HG03097 (cell line): Measurements from ENCODE around the gene RPN2.

Experiments
- ATAC-seq: cut with Tn5 transposase; IDR thresholded peaks from one replicate; pipeline ENCODE4 v1.9.1; 2021; ENCODE audit not compliant: unreplicated experiment, low FRiP score

RPN2 gene

GRCh38 chr20:37209193-37209592 lies 30.1 kb downstream of the RPN2 start:
- no peak for ATAC-seq

GRCh38 chr20:37209661-37210314 lies 30.7 kb downstream of the RPN2 start:
- ATAC-seq = no peak

GRCh38 chr20:37218441-37218840 lies 39.3 kb downstream of the RPN2 start:
- no peak for ATAC-seq

DNA sequence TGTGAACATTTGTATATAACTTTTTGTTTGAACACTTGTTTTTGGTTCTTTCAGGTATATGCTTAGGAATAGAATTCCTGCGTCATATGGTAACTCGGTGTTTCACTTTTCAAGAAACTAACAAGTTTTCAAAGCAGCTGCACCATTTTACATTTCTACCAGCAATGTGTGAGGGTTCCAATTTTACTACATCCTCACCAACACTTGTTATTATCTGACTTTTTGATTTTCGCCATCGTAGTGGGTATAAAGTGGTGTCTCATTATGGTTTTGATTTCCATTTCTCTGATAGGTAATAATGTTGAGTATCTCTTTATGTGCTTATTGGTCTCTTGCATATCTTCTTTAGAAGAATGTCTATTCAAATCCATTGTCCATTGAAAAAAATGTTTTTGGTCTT lies 39.8 kb downstream of the RPN2 start:
- ATAC-seq = no peak

- no peak for ATAC-seq
Observed at GRCh38 chr20:37219751-37220668, 40.9 kb downstream of the RPN2 start.

GRCh38 chr20:37220731-37221130 lies 41.6 kb downstream of the RPN2 start:
- ATAC-seq = no peak

DNA sequence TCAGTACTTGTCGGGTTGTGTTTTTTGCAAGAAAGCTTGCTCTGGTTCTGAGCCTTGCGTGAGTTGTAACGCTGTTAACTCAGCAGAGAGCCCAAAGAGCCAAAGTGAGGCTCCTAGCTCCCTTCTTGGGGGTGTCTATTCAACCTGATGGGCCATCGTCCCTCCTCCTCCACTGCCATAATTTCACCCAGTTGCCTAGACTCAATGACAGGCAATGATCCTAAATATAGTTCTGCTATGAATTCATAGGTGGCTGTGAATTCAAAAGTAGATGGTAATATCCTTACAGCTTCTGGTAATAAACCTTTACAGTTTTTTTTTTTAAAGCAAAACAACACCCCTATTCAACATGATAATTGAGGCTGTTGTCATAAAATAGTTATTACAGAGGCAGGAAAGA lies 43.0 kb downstream of the RPN2 start:
- no peak for ATAC-seq

- no peak for ATAC-seq
Observed at GRCh38 chr20:37223053-37223452, 43.9 kb downstream of the RPN2 start.

DNA sequence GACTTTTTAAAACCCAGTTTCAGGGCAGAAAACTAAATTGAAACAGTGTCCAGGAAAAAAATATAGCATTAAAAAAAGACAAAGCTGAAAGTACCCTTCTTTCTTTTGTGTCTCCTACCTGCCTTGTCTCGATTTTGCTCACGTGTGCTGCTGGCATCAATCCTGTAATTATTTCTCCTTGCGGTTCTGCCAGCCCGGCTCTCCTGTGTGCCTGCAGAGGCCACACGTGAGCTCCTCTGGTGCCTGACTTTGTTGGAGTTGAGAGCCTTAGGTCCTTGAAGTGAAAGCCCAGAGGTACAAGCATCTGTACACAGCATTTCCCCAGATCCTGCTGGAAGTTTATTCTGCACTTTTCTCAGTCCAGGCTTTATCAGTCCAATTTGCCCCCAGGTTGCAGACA lies 46.0 kb downstream of the RPN2 start:
- no peak for ATAC-seq

DNA sequence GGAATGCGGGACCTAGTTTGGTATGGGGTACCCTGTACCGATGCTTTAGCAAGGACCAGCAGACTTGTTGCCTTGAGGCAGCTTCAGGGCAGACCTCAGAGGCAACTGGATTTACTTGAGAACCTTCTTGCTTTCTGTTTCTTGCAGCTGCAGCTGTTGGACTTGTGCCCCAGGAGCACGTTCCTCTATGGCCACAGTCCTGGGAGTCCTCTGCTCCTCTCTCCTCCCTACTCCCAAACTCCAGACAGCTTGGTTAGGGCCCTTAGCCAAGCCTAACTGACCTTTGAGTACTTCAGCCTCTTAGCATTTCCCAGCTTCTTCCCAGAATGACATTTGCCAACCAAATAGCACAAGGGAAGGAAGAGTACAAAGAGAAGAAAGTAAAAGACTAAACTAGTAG lies 47.8 kb downstream of the RPN2 start:
- ATAC-seq = no peak

GRCh38 chr20:37228082-37228481 lies 49.0 kb downstream of the RPN2 start:
- ATAC-seq = no peak

DNA sequence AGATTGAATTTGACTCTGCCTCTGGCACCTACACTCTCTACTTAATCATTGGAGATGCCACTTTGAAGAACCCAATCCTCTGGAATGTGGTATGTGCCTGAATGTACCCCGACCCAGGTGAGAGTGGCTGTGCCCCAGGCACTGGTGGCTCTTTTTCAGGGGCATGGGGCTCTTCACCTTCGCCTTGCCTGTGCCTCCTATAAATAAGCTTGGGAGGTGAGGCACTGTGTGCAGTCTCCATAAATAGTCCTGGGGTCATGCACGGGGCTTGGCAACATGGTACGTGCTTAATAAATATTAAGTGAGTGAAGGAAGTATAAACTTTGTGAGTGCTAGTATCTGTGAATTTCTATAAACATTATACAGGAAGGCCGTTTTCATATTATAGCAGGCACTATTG lies 49.5 kb downstream of the RPN2 start:
- ATAC-seq = no peak

DNA sequence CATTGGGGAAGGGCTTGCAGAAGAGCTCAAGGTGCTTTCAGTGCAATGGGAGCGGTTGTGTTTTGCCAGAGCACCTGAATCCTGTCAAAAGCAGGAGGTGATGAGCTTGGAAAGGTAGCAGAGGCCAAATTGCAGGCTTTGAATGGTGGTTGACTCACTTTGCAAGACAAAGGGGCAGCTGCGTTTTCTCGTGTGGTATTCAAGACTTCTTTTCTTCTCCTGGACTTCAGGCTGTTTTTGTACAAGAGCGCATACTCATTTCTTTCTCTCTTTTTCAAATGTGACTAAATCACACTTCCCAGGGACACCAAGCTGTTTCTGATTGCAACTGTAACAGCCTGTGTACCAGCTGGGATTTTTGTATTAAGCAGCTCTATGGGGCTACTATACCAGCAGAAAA lies 50.2 kb downstream of the RPN2 start:
- no peak for ATAC-seq

- ATAC-seq = no peak
Observed at GRCh38 chr20:37230200-37230599, 51.1 kb downstream of the RPN2 start.

DNA sequence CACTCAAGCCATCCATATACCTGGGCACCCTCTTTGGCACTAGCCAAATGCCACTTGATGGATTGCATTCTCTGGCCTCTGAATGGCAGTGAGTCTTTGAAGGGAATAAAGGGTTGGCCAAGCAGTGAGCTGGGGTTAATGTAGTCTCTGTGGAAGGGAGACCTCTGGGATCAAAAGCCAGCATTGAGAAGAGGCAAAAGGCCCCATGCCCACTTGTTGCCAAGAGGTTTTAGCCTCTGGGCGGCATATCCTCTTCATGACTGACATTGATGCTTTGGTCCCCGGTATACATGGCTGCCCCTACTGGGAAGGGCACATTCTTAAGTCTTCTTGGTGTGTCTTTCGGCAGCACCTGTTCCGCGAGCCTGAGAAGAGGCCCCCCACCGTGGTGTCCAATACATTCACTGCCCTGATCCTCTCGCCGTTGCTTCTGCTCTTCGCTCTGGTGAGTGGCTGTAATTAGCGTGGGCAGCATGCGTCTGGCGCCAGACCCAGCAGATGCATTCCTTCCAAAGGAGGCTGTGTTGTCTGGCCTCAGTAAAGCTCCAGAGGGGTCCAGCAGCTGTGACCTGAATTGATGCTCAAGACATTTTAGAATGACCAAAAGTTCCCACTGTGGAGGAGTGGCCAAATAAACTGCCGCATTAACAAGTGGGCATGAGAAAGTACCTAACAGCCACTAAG lies 53.0 kb downstream of the RPN2 start:
- ATAC-seq = no peak

DNA sequence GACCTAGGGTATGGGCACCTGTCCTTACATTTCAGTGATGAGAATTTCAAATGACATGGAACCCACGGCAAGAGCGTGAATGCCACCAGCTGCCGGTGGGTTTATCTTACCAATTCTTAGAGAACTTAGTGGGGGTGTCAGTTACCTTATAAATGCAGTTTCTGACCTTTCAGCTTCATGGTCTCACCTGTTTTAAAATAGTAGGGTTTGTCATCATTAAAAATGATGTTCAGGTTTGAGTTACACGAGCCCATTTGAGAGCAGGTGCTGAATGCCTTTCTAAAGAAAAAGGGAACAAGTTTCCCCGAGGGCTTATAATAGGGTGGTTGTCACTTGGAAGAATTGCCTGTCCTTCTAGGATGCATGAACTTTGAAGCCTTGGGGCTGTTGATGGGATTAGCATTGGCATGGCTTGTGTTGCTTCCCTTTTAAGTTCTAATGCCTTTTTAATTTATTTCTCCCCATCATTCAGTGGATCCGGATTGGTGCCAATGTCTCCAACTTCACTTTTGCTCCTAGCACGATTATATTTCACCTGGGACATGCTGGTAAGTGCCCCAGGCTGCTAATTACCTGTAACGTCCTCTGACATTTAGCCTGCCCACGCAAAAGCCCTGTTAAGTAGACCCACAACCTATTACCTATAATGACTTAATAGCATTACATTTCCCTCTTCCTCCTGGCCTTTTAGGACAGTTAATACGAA lies 54.6 kb downstream of the RPN2 start:
- ATAC-seq = no peak

- ATAC-seq = no peak
Observed at GRCh38 chr20:37234254-37234581, 55.1 kb downstream of the RPN2 start.

GRCh38 chr20:37235065-37235464 lies 55.9 kb downstream of the RPN2 start:
- no peak for ATAC-seq

DNA sequence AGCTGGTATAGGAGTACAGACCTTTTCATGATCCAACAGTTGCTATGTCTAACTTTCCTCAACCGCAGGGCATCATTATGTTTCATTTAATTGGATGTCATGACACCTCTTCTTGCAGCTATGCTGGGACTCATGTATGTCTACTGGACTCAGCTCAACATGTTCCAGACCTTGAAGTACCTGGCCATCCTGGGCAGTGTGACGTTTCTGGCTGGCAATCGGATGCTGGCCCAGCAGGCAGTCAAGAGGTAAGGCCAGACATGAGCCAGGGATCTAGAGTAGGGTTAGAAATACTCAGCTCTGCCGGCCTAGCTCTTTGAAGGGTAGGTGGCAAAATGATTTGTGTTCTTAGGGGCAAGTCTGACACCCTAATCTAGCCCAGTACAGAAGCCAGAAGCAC lies 57.3 kb downstream of the RPN2 start:
- no peak for ATAC-seq

GRCh38 chr20:37237656-37238055 lies 58.5 kb downstream of the RPN2 start:
- ATAC-seq = no peak

DNA sequence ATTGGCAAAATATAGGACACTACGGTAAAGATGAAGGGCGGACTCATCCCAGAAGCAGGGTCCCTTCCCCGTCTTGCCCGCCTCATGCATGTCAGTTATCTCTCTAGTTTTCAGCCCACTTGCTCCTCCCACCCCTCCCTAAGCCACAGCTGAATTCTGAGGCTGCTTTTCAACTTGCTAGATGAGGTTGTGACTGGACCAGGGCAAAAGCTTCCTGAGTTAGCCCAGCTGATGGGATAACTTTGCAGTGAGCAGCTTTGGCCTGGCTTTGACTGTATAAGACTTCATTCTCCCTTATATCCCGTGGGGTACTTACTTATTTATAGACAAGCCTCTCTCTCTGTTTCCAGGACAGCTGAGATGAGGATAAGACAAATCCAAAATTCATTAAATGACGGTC lies 59.3 kb downstream of the RPN2 start:
- no peak for ATAC-seq
